Spinal cord (tissue), 10 donors: ENCODE data around the gene PTPN14. TPM values are rescaled to one million over a fixed set of nuclear protein-coding genes. Genes with fewer than 3 reads are reported as not detected.

Experiments used
- DNase-seq, 6 donors: peaks; one replicate each; pipeline versions ENCODE4 v3.0.0 to v3.0.0-alpha.2; 2013 to 2015; ENCODE audit warnings: low spot score in 6 of 6, low read depth in 4 of 6
- H3K27ac ChIP-seq: one replicate; pipeline ENCODE4 v1.5.1; 2013; ENCODE audit warnings: low read depth, low read length, control low read depth
- H3K27me3 ChIP-seq: one replicate; pipeline ENCODE4 v1.6.1; 2013; ENCODE audit warnings: low read length; ENCODE audit not compliant: control insufficient read depth, insufficient read depth
- H3K36me3 ChIP-seq: one replicate; pipeline ENCODE4 v1.6.1; 2013; ENCODE audit warnings: low read length; ENCODE audit not compliant: control insufficient read depth, insufficient read depth
- H3K4me1 ChIP-seq: one replicate; pipeline ENCODE4 v1.6.1; 2013; ENCODE audit warnings: low read length; ENCODE audit not compliant: control insufficient read depth, insufficient read depth
- H3K4me3 ChIP-seq: one replicate; pipeline ENCODE4 v1.5.1; 2013; ENCODE audit warnings: low read depth, low read length, control low read depth
- H3K9me3 ChIP-seq: one replicate; pipeline ENCODE4 v1.6.1; 2013; ENCODE audit warnings: low read length; ENCODE audit not compliant: control insufficient read depth, insufficient read depth
- WGBS: methylation state at CpG from one replicate; pipeline ENCODE4 v1.1.5; 2013; ENCODE audit warnings: missing lambda C conversion rate; ENCODE audit not compliant: insufficient coverage; 5-methylcytosine and 5-hydroxymethylcytosine counted together
- polyA plus RNA-seq, 2 donors: library from polyadenylated mRNA; unstranded; fragments of 120-200 nt; gene quantifications; one replicate each; pipeline ENCODE4 v1.2.1, GENCODE V29; 2013; ENCODE audit not compliant: insufficient read length in 2 of 2
- total RNA-seq, 2 donors: library from RNA; depleted of rRNA in 1 of 2; stranded (reverse); fragments of 120-200 nt in 1 of 2; fragments of >200 nt in 1 of 2; gene quantifications; one replicate each; pipeline versions ENCODE4 v1.2.3 to v1.2.4, GENCODE V29; 2013 to 2014
- donor health status: healthy.

PTPN14 gene
- total and polyA plus RNA-seq, 4 donors, result 9.0 to 18.3 (median 13.3) TPM

- no peaks in the 10 kb centered on the region for H3K36me3 ChIP-seq
- DNase-seq, result no peak
- H3K4me3 ChIP-seq, result no peak overlapping the region
- WGBS, result 92% methylated on average over 3 of the region's 9 CpGs
- no peak overlapping the region for H3K27ac ChIP-seq
- H3K9me3 ChIP-seq, result no peaks in the 10 kb centered on the region
- H3K27me3 ChIP-seq, result no peaks in the 10 kb centered on the region
- no peaks in the 10 kb centered on the region for H3K4me1 ChIP-seq
Observed at GRCh38 chr1:214305164-214305751, 246.1 kb downstream of the PTPN14 start.

DNA sequence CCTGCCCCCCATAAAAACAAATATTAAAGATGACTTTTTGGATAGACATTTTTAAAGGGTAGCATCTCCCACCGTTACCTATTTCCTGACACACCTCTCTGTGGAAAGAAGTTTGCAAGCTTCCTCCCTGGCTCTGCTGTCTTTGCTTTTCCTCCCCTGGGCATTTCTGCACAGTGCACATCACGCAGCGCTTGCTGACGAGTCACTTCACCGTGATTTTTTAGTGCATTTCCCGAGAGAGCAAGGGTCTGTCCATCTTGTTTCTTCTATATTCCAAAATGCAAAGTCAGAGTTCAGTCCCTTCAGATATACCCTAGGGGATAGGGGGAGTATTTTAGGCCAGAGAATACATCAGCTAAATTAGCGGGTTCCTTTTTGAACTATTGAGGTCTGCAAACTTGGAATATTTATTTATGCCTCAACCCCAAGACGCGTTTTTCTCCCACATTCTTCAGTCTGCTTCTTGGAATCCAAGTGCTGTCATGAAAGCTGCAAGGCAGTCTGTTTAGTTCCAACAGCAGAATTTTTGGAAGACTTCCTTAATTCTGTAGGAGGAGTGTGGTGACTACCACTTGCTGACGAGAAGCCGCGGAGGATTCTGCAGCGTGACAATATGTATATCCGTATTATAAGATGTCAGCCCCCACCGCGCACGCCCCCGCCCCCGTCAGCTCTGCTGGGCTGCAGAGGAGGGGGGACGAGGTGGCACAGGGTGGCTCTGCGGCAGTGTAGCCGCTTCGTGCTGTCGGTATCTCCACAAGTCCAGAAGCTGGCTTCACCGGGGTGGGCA, 248.1 kb downstream of the PTPN14 start:
- Histone ChIP-seq H3K4me3 (peak overlapping the region; percentile 1), H3K27me3 (no peaks in the 10 kb centered on the region), H3K4me1 (no peaks in the 10 kb centered on the region), H3K36me3 (no peaks in the 10 kb centered on the region), H3K27ac (no peak overlapping the region), H3K9me3 (no peaks in the 10 kb centered on the region)
- 48% methylated on average over 17 of the region's 25 CpGs for WGBS
- DNase-seq, result peak in 2 of 6 donors; percentile 57 to 84

DNA sequence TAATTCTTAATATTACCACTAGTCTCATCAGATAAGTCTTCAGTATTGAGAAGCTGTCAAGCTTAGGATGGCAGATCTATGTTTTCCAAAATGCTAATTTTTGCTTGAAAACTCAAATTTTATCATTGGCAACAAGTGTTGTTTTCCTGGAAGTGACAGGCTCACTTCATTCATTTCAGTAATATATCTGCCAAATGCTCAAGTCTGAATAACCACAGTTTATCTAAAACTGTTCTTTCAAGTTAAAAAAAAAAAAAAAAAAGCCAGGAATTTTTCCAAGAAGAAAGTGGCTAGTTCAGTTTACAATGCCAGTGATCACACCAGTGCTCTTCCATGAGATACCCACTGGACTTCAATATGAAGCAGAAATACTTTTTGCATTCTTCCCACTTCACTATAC, 249.9 kb downstream of the PTPN14 start:
- Histone ChIP-seq H3K4me1 (no peaks in the 10 kb centered on the region), H3K36me3 (no peaks in the 10 kb centered on the region), H3K4me3 (no peak overlapping the region), H3K27ac (no peak overlapping the region), H3K9me3 (no peaks in the 10 kb centered on the region), H3K27me3 (no peaks in the 10 kb centered on the region)
- no peak for DNase-seq

GRCh38 chr1:214300149-214300780, 251.1 kb downstream of the PTPN14 start:
- no peaks in the 10 kb centered on the region for H3K4me1 ChIP-seq
- no peak for DNase-seq
- no peaks in the 10 kb centered on the region for H3K36me3 ChIP-seq
- H3K4me3 ChIP-seq, result no peak overlapping the region
- H3K27ac ChIP-seq, result no peak overlapping the region
- H3K9me3 ChIP-seq, result no peaks in the 10 kb centered on the region
- 100% methylated on average over 1 of the region's 9 CpGs for WGBS
- no peaks in the 10 kb centered on the region for H3K27me3 ChIP-seq

Other genes starting within 250 kb of the PTPN14 start
- 10 to 100 TPM; 22.4 to 46.6 TPM for gene CENPF, start 51.6 kb upstream of the PTPN14 start, total RNA-seq
- gene CENPF, start 51.6 kb upstream of the PTPN14 start, polyA plus RNA-seq, result 10 to 100 TPM; 42.3 to 45.6 TPM